Caki2 (cell line): ENCODE measurements around the gene KIF16B. TPM values are rescaled to one million over a fixed set of nuclear protein-coding genes. Genes with fewer than 3 reads are reported as not detected.
A peak's percentile ranks its signal among the peaks of the same experiment; 100 is the strongest.

ENCODE experiments used
- DNase-seq: peaks from one replicate; pipeline ENCODE4 v3.0.0-alpha.2; 2015; ENCODE audit warnings: low read depth
- in situ Hi-C: cut with HindIII; loops from 2 replicates; pipeline ENCODE4 v1.10.0; 2016; ENCODE audit warnings: low sequenced_read_pairs, low pct_unique_long_range_greater_than_20kb, mixed read lengths
- total RNA-seq: library from RNA; depleted of rRNA; stranded (reverse); fragments of >200 nt; shearing (Covaris generic); gene quantifications from 2 replicates; pipeline ENCODE4 v1.2.3, GENCODE V29; 2014; ENCODE audit warnings: low replicate concordance

Gene KIF16B
- total RNA-seq, 1 experiment from 2014 or later: 10.6 TPM

- no peak for DNase-seq
- in situ Hi-C loops: no loop called here
These were observed 209.5 kb downstream of the KIF16B start for GRCh38 chr20:16363506-16364319.

- DNase-seq: no peak
- in situ Hi-C loops: no loop called here
These were observed 210.6 kb downstream of the KIF16B start for GRCh38 chr20:16362642-16363041.

GRCh38 chr20:16360668-16361067 lies 212.6 kb downstream of the KIF16B start:
- in situ Hi-C loops: no loop called here
- DNase-seq: no peak

- no peak for DNase-seq
- in situ Hi-C loops: no loop called here
These were observed 219.8 kb downstream of the KIF16B start for GRCh38 chr20:16353417-16353781.

GRCh38 chr20:16352751-16353416 lies 220.4 kb downstream of the KIF16B start:
- no peak for DNase-seq
- in situ Hi-C loops: no loop called here

- in situ Hi-C loops: no loop called here
- DNase-seq: no peak
These were observed 220.9 kb downstream of the KIF16B start for GRCh38 chr20:16352321-16352720.

GRCh38 chr20:16351415-16351814 lies 221.8 kb downstream of the KIF16B start:
- peak; percentile 66 for DNase-seq
- in situ Hi-C loops: no loop called here

- peak; percentile 99 for DNase-seq
- in situ Hi-C loops: no loop called here
These were observed 222.8 kb downstream of the KIF16B start for GRCh38 chr20:16350465-16350864.

GRCh38 chr20:16349523-16350260 lies 223.6 kb downstream of the KIF16B start:
- DNase-seq: peak; percentile 95
- in situ Hi-C loops: no loop called here

- no peak for DNase-seq
- in situ Hi-C loops: no loop called here
These were observed 226.3 kb downstream of the KIF16B start for GRCh38 chr20:16346956-16347355.

- in situ Hi-C loops: no loop called here
- no peak for DNase-seq
These were observed 235.5 kb downstream of the KIF16B start for GRCh38 chr20:16337707-16338106.

- in situ Hi-C loops: no loop called here
- no peak for DNase-seq
These were observed 245.6 kb downstream of the KIF16B start for GRCh38 chr20:16327606-16328005.

- no peak for DNase-seq
- in situ Hi-C loops: no loop called here
These were observed 252.0 kb downstream of the KIF16B start for GRCh38 chr20:16321291-16321690.

- in situ Hi-C loops: no loop called here
- no peak for DNase-seq
These were observed 255.5 kb downstream of the KIF16B start for GRCh38 chr20:16317445-16318362.

- in situ Hi-C loops: no loop called here
- no peak for DNase-seq
These were observed 256.7 kb downstream of the KIF16B start for GRCh38 chr20:16316513-16316912.

GRCh38 chr20:16314748-16315159 lies 258.5 kb downstream of the KIF16B start:
- in situ Hi-C loops: no loop called here
- no peak for DNase-seq

GRCh38 chr20:16314320-16314719 lies 258.9 kb downstream of the KIF16B start:
- no peak for DNase-seq
- in situ Hi-C loops: no loop called here

- DNase-seq: no peak
- in situ Hi-C loops: no loop called here
These were observed 259.3 kb downstream of the KIF16B start for GRCh38 chr20:16313917-16314316.
